HTR-8/SVneo (cell line): ENCODE results near the gene POU6F2.
"Not testable (repeated sequence)": the region's sequence is repeated elsewhere in the genome, so short reads cannot be mapped to it uniquely, and the experiment has no call there.

ENCODE experiments used
- DNase-seq: peaks from one replicate; pipeline ENCODE4 v3.0.0; 2011; ENCODE audit warnings: low spot score, mixed read lengths; ENCODE audit not compliant: insufficient read length
- FAIRE-seq: peaks from 2 replicates; lab custom pipeline; 2011; peaks lifted over from hg19 to GRCh38; lab: Jason Lieb, UNC

Gene POU6F2

DNA sequence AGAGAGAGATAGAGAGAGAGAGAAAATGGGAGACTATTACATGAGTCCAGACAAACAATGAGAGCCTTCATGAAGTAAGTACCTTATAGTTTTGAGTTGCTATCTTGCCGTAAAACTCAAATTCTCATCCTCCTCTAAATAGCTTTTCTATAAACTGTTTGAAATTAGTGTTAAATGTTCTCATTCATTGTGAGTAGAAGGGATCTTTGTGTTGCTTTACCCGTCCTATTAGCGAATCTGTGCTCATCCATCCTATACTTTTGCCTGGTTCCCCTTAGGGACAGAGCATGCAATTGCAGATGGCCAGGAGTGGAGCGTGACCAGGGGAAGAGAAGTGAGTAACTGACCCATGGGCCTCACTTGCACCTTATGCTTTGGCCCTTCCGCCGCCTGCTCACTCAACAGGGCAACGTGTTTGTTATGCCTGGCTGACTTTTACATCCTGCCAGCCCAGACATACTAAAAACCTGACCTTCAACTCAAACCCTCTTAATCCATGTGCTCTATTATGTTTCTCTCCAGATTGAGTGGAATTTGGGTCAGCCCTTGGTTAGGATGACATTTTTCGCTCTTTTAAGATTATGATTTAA, 344.3 kb downstream of the POU6F2 start:
- DNase-seq (no peak), FAIRE-seq (no peak)

DNA sequence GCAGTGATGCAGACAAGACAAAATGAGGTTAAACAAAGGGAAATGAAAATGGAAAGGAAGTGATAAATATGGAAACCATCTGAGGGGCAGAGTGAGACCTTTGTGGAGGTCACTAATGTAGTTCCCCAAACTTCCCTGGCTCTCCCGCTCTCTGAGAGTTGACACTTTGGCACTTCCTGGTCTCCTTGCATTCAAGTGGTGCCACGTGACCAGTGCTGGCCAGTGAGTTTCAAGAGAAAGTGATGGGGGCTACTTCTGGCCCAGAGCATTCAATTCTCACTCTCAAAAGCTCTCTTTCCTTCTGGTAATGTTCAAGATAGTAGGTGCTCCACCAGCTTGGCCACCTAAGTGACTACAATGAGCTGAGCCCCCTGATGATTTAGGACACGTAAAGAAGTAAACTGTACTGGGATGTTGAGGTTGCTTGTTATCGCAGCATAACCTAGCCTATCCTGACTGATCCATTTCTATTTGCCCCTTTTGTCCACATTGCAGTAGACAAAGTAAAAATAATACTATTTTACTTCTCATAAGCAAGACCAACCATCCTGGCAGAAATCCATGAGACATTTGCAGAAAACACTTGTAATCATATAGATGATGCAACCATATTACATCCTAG, 346.5 kb downstream of the POU6F2 start:
- no peak for FAIRE-seq
- DNase-seq: no peak

DNA sequence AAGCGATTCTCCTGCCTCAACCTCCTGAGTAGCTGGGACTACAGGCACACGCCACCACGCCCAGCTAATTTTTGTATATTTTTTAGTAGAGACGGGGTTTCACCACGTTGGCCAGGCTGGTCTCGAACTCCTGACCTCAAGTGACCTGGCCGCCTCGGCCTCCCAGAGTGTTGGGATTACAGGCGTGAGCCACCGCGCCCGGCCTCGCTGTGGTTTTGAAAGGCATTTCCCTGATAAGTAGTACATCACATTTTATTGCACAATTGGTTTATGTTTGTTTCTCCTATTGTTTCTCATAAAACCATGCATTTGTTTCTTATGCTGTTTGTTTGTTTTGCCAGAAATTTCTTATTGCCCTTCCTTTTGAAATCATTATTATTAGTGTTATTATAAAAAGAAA, 353.9 kb downstream of the POU6F2 start:
- DNase-seq, FAIRE-seq: not testable (repeated sequence)

DNA sequence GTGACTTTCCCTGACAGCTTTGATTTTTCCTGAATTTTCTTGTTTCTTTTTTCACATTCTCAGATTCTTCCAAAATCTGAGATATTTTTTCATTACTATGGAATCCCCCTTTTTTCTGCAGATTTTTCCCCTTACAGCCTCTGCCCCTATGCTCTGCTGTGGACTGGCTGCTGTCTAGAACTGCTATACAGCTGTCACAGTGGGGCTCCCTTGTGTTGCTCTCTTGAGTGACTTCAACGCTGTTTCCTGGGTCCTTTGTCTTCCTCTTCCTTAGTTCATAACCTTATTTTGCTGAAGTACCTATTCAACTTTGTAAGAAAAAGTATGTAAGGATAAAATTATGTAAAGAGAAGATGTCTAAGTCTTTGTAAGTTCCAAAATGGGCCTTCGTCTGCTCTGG, 354.4 kb downstream of the POU6F2 start:
- no peak for FAIRE-seq
- no peak for DNase-seq

DNA sequence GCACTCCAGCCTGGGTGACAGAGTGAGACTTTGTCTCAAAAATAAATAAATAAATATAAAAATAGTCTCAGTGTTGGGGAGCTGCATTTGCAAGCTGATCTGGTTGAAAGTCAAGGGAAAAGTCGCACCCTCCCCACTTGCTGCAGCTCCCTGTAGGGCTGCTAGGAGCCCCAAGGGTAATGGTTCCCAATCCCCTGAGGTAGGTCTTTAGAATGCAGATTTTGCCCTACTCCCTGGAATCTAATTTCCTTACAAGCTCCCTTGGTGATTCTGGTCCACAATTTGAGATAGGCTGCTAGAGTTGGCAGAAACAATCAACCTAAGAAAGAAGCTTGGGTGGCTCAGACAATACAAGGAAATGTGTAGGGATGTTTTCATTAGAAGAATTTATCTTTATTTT, 356.0 kb downstream of the POU6F2 start:
- FAIRE-seq (no peak), DNase-seq (no peak)

DNA sequence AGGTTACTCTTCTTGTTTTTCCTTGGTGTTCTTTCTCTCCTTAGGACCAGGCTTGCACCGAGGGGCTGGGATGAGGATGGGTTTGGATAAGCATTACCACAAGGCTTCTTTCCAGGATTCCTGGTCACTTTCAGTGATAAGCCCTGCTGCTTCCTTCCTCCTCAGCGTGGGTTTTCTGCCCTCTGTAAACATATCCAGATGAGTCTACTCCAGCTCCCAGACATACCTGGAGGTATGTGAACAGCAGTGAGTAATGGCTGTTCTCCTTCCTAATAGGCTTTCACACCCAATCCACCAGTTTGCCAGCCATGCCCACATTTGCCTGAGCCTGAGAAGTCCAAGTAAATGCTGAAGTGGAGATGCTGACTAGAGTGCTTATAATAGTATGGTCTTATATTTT, 358.7 kb downstream of the POU6F2 start:
- DNase-seq (no peak), FAIRE-seq (no peak)

DNA sequence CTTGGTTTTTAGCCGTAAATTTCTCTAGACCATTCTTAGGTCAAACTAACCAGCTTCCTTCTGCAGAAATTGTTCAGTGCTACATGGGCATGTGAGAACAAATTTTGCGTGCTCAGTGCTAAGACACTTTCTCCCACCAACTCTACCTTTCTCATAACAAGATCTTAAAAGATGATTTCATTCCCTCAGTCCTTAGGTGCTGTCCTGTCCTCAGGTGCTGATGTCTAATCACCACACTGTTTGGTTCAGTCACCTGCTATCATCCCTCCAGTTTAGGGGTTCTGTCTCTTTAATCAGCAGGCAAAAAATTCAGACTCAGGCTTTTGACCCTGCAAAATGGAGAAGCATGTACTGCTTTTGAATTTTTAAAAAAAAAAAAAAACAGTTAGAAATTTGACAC, 361.0 kb downstream of the POU6F2 start:
- FAIRE-seq: no peak
- no peak for DNase-seq

DNA sequence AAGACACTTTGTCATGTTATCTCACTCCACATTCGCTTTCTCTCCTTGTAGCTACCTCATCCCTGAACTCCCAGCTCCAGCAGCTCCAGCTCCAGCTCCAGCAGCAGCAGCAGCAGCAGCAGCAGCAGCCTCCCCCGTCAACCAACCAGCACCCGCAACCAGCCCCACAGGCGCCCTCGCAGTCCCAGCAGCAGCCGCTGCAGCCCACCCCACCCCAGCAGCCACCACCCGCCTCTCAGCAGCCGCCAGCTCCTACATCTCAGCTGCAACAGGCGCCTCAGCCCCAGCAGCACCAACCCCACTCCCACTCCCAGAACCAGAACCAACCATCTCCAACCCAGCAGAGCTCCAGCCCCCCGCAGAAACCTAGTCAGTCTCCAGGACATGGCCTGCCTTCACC, 361.9 kb downstream of the POU6F2 start:
- FAIRE-seq (no peak), DNase-seq (no peak)

DNA sequence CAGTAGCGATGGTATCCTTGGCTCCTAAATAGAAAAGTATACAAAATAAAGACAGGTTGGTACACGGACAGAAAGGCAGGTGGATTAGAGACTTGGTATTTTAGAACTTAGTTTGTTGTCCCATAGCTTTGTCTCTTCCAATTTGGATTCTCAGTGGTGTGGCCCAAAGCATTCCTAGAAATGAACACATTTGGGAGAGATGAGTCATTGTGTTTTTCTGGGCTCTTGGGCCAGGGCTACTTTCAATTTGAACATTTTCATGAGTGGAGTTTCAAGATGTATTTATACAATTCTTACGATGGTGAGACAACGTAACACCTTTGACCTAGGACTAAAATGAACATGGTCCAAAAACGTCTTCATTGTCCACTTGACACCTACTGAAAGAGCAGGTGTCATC, 363.4 kb downstream of the POU6F2 start:
- no peak for FAIRE-seq

DNA sequence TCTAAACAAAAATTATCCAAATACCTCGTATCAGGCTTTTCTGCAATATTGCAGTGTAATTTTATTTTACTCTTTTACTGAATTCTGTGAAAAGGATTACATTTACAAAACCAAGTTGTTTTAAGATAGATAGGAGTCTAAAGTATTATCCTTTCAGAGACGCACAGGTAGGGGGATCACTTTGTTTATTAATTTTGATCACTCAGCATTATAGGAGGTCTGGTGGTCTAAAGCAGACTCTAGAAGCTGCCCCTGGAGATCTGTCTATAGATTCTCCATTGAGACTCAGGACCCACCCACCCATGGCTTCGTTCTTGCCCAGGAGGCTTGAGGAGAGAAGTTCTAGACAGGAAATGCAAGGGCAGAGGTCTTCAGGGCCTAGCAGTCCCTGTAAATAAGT, 365.1 kb downstream of the POU6F2 start:
- FAIRE-seq (no peak), DNase-seq (no peak)

More for the DNA sequence above, 363.4 kb downstream of the POU6F2 start:
- DNase-seq: no peak

DNA sequence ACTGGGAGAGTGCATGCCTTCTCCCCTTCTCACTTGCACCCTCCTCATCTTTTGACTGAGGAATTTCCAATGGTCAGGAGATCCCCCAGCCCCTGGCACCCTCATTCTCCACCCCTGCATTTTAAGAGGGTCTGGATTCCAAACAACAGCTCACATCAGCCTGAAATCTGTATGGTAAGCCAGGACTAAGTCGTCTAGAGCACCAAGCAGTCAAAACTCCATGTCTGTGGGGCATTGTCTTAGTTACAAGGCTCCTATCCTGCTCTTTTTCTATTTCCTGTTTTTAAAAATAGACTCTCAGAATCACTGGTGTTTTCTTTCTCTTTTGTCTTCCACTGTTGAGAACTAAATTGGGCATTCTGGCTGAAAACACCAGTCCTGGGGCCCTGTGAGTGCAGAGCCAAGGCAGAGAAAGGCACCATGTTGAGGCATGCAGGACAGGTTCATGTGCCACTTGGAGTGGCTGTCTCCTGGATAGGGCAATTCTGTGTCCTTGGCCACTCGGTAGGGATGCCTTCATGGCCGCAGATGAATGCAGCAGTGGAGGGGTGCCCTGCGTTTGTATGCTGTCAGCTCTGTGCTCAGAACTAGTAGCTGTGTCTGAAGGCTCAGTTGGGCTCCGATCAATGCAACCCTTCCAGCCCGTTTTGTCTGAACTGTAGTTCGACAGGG, 371.9 kb downstream of the POU6F2 start:
- FAIRE-seq (no peak), DNase-seq (no peak)

DNA sequence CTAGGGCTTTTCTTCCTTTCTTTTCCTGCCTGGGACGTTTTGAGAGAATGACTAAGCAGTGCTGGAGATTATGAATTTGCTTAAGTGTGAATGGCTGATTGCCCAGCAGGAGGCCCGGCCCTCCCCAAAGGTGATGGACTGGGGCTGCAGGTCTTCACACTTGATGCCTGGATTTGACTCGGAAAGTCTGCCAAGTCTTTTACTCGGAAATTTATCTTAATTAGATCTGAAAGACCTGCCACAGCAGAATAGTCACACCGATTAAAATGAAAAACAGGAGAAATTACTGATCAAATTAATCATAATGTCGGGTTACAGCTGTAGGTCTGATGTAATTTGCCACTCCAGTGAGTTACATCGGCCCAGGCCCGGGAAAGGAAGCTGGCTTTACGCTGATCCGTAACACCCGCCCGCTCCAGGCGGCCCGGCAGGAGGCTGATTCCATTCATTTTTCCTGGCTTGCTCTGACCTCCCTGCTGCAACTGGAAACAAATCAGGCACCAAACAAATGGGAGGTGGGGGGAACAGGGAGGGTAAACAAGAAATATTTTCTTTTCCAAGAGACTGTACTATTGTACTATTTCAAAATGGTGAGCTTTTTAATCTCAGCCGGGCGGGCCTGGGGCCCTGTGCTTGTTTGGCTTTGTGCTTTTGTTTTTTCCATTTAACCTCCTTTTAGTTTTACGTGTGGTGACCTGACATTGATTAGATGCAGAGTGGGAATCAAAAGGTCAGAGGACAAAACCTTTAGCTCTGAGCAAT, 376.1 kb downstream of the POU6F2 start:
- DNase-seq (no peak), FAIRE-seq (no peak)

DNA sequence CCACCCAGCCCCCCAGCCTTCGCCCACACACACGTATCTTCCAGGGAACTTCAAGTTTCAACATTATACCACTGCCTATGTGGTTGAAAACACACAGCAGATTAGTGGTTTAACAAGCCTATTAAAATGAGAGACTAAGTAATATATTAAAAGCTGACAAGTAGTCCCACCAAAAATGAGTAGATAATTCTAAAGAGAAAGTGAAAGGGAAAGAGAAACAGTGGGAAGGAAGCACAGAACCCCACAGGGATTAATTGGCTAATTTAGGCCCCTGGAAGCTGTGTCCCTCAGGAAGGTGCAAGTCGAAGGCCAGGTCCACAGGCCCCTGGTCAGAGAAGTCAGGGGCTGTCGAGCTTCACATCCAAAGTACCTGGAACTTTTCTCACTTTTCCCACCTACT, 378.0 kb downstream of the POU6F2 start:
- DNase-seq (no peak), FAIRE-seq (no peak)

DNA sequence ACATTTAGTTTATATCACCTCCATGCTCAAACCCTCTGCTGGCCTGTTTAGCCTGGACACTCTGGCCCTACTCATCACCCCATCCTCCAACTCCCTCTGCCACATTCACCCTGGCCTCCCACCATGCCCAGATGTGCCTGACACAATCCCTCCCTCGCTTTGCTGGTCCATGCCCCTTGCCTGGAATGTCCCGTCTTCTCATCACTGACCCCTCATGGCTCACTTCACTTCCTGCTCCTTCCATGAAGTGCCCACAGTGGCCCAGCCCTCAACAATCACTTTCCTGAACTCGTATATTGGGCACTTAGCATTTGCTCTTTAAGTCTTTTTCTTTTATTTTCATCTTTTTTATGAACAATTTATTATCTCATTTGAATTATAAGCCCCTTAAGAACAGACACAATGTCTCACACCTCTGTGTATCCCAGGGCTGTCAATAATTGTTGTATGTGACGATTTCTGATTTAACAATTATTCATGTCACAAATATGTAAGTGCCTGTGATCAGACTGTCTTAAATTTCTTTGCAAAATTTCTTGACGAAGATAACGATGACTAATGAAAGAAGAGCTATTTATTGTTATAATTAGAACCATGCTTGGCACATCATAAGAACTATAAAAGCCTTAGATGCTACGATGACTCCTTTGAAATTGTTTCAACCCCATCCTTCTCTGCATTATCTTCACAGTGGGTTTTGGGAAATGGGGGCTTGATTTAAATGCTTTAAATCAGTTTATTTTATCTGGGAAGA, 378.6 kb downstream of the POU6F2 start:
- FAIRE-seq (no peak), DNase-seq (no peak)

DNA sequence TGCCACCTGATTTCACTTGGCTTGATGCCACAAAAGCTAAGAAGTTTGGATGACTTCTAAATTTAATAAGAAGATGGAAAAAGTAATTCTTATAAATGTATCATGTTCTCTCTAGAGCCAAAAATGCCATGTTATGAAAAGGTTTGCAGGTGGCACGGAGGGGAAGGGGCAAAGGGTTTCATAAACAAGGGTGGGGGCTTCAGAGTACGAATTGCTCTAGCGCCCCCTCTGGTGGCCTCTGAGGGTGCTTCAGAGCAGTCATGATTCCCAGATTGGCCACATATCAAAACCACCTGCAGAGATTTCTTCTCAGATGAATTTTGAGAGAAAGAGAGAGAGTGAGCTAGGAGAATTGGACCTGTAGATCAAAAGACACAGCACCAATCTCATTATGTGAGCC, 379.9 kb downstream of the POU6F2 start:
- FAIRE-seq (no peak), DNase-seq (no peak)

DNA sequence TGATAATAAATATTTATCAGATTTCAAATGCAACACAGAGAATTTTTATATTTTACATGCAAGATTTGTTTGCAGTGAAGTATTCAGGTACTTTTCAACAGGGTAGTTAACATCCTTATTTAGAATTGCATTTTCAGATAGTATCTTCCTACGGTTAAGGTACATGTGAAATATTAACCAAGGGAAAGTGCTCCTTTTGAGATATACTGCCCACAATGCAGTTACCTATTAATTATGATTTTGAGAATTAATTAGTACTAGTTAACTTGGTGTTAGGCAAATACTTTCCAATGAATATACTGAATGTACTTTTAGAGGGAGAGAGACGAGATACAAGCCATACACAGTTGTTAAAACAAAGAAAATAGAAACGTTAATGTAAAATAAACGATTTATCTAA, 382.3 kb downstream of the POU6F2 start:
- DNase-seq (no peak), FAIRE-seq (no peak)

DNA sequence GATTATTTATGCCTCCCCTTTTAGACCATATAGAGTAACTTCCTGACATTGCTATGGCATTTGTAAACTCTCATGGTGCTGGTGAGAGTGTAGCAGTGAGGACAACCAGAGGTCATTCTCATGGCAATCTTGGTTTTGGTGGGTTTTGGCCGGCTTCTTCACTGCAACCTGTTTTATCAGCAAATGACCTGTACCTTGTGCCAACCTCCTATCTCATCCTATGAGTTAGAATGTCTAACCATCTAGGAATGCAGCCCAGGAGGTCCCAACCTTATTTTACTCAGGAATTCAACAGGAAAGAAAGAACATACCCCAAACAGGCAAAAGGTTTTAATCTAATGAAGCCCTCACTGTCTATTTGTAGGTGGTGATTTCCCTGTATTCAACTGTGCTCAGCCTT, 383.1 kb downstream of the POU6F2 start:
- FAIRE-seq: no peak

DNA sequence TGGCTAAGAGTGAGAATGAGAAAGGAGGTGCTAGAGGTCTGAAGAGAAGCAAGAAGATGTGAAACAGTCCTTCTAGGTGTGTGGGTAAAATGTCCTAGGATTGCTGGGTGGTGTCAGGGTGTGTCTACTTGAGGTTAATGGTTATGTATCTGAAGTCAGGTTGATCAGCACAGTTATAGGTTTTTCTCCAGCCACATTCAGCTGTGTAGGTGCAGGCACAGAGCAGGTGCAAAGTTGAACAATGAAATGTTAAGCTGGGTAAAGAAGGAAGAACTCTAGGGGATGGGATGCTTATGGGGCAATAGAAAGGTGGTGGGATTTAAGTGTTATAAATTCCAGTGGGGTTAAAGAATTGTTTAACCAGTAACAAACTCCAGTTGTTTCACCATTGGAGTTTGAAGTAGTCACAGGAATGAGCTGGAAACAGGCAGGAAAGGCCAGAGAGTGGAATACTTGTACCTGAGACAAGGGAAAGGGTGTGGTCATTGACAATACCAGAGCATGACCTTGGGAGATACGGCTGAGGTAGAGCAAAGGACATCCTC, 388.1 kb downstream of the POU6F2 start:
- FAIRE-seq (no peak), DNase-seq (no peak)

More for the DNA sequence above, 383.1 kb downstream of the POU6F2 start:
- DNase-seq: no peak

DNA sequence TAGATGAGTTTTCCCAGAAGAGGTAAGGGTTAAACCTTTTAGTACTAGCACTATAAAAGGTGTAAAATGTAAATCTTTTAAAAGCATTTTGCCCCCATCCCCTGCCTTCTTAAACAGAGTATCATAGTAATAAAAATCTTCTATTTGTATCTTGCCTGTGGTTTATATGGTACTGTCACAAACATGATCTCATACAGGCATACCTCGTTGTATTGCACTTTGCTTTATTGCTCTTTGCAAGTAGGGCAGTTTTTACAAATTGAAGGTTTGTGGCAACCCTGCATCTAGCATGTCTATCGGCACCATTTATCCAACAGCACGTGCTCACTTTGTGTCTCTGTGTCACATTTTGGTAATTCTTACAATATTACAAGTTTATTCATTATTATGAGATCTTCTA, 389.7 kb downstream of the POU6F2 start:
- no peak for FAIRE-seq

DNA sequence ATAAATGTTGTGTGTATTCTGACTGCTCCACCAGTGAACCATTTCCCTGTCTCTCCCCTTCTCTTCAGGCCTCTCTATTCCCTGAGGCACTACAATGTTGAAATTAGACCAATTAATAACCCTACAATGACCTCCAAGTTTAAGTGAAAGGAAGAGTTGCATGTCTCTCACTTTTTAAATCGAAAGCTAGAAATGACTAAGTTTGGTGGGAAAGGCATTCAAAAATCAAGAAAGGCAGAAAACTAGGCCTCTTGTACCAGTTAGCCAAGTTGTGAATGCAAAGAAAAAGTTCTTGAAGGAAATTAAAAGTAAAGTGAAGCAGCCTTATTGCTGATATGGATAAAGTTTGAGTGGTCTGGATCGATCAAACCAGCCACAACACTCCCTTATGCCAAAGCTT, 390.2 kb downstream of the POU6F2 start:
- DNase-seq: no peak
- FAIRE-seq: no peak

More for the DNA sequence above, 389.7 kb downstream of the POU6F2 start:
- no peak for DNase-seq
